ENCODE results near the gene PTPRN2. TPM values are rescaled to one million over a fixed set of nuclear protein-coding genes. Genes with fewer than 3 reads are reported as not detected.

Gene PTPRN2
- polyA plus RNA-seq, 1 of the 3 experiments (the other 2 are of a cell fraction) = 4.0 TPM

- H3K79me2 ChIP-seq (ENCODE audit: insufficient read depth) = no peaks in the 10 kb centered on the region
- no peak overlapping the region for H2AFZ ChIP-seq (ENCODE audit: low read depth)
- no peak overlapping the region for H3K9ac ChIP-seq
- H3F3A ChIP-seq (replicated peaks; ENCODE audit: insufficient read depth) = no peaks in the 10 kb centered on the region
- no peaks in the 10 kb centered on the region for H3K36me3 ChIP-seq (replicated peaks in 1 of 2; ENCODE audit: control insufficient read depth in 1 of 2, insufficient read depth in 2 of 2, low read length in 1 of 2)
- H3K27ac ChIP-seq (ENCODE audit: low read depth in 2 of 2, low read length in 1 of 2) = no peak overlapping the region
- no peaks in the 10 kb centered on the region for H3K27me3 ChIP-seq (ENCODE audit: insufficient read depth)
- peak; percentile 84 for DNase-seq
- ChIA-PET CTCF (interaction anchor here (0.5 to 1.7 kb wide), 9 partner anchors 9 to 479 kb away, joined by 3 to 6 read pairs (median 4); no protein-coding TSS in a partner anchor), POLR2A (interaction anchor here (2.1 kb wide), 1 partner anchor 12 kb away, joined by 8 read pairs; no protein-coding TSS in a partner anchor)
- TF ChIP-seq NRF1 (IDR thresholded peaks at IDR 0.05; ENCODE audit: low read depth, low read length) = no peak
- TF ChIP-seq ELF1 (IDR thresholded peaks at IDR 0.05) = no peak
- no peak for TF ChIP-seq TCF12 (IDR thresholded peaks at IDR 0.05)
- TF ChIP-seq RAD21 (IDR thresholded peaks at IDR 0.05; ENCODE audit: low read length) = peak; percentile 52
- no peak for TF ChIP-seq RCOR1 (IDR thresholded peaks at IDR 0.05; ENCODE audit: low read length)
- no peak for TF ChIP-seq FOXM1 (IDR thresholded peaks at IDR 0.05; ENCODE audit: low read depth)
- no peak for TF ChIP-seq PBX3 (IDR thresholded peaks at IDR 0.05)
- no peak for TF ChIP-seq GATA2 (CRISPR knock-in tag; IDR thresholded peaks at IDR 0.05)
- no peak for TF ChIP-seq FOSL2 (IDR thresholded peaks at IDR 0.05; ENCODE audit: borderline replicate concordance, low read depth)
- TF ChIP-seq RXRA (IDR thresholded peaks at IDR 0.05; ENCODE audit: borderline replicate concordance, low read depth) = no peak
- TF ChIP-seq GABPA (IDR thresholded peaks at IDR 0.05; ENCODE audit: low read depth) = no peak
- no peak for TF ChIP-seq POLR2AphosphoS5 (IDR thresholded peaks at IDR 0.05; ENCODE audit: low read depth, low read length)
- peak; percentile 26; the same call in 1 of the 2 replicates for TF ChIP-seq SMC3 (IDR thresholded peaks at IDR 0.05; ENCODE audit: low read depth, low read length)
- no peak overlapping the region for H3K4me2 ChIP-seq
- peaks cover 0 to 31% of the 10 kb centered on the region in 2 experiments; a peak in 2 of 4 replicates for H3K4me1 ChIP-seq (ENCODE audit: control insufficient read depth in 1 of 2, insufficient read depth in 2 of 2, low read depth in 1 of 2, low read length in 1 of 2)
- H4K20me1 ChIP-seq (ENCODE audit: insufficient read depth) = no peaks in the 10 kb centered on the region
- no peak overlapping the region for H3K4me3 ChIP-seq (ENCODE audit: low read depth in 2 of 2, low read length in 1 of 2)
- H3K9me3 ChIP-seq = peaks cover 5% of the 10 kb centered on the region; the same call in 1 of the 2 replicates
- H3K9me2 ChIP-seq = no peaks in the 10 kb centered on the region
- 10% methylated on average over 6 of the region's 7 CpGs for WGBS (ENCODE audit: low lambda C conversion rate)
Observed at GRCh38 chr7:158572000-158572828, 15.4 kb downstream of the PTPRN2 start.

- H3K27ac ChIP-seq (ENCODE audit: low read depth in 2 of 2, low read length in 1 of 2) = no peak overlapping the region
- no peaks in the 10 kb centered on the region for H3K27me3 ChIP-seq (ENCODE audit: insufficient read depth)
- no peak overlapping the region for H3K4me2 ChIP-seq
- ChIA-PET POLR2A (no interaction called here), CTCF (interaction anchor here (1.3 kb wide), 1 partner anchor 13 kb away, joined by 4 read pairs; no protein-coding TSS in a partner anchor)
- H3K9ac ChIP-seq = no peak overlapping the region
- no peaks in the 10 kb centered on the region for H3F3A ChIP-seq (replicated peaks; ENCODE audit: insufficient read depth)
- DNase-seq = no peak
- H3K9me3 ChIP-seq = peaks cover 5% of the 10 kb centered on the region; the same call in 1 of the 2 replicates
- H3K9me2 ChIP-seq = no peaks in the 10 kb centered on the region
- no peaks in the 10 kb centered on the region for H4K20me1 ChIP-seq (ENCODE audit: insufficient read depth)
- peaks cover 0 to 31% of the 10 kb centered on the region in 2 experiments; a peak in 2 of 4 replicates for H3K4me1 ChIP-seq (ENCODE audit: control insufficient read depth in 1 of 2, insufficient read depth in 2 of 2, low read depth in 1 of 2, low read length in 1 of 2)
- 83% methylated on average over 42 of the region's 44 CpGs for WGBS (ENCODE audit: low lambda C conversion rate)
- TF ChIP-seq SIN3A (IDR thresholded peaks at IDR 0.05; ENCODE audit: borderline replicate concordance, low read depth, low read length) (no peak), USF2 (IDR thresholded peaks at IDR 0.05; ENCODE audit: borderline replicate concordance, low read depth, low read length) (no peak), REST (IDR thresholded peaks at IDR 0.05; ENCODE audit: low read depth, low read length) (no peak), FOSL2 (IDR thresholded peaks at IDR 0.05; ENCODE audit: borderline replicate concordance, low read depth) (no peak), NRF1 (IDR thresholded peaks at IDR 0.05; ENCODE audit: low read depth, low read length) (no peak)
- H3K79me2 ChIP-seq (ENCODE audit: insufficient read depth) = no peaks in the 10 kb centered on the region
- H3K36me3 ChIP-seq (replicated peaks in 1 of 2; ENCODE audit: control insufficient read depth in 1 of 2, insufficient read depth in 2 of 2, low read length in 1 of 2) = no peaks in the 10 kb centered on the region
- H2AFZ ChIP-seq (ENCODE audit: low read depth) = no peak overlapping the region
- no peak overlapping the region for H3K4me3 ChIP-seq (ENCODE audit: low read depth in 2 of 2, low read length in 1 of 2)
Observed at GRCh38 chr7:158570449-158571170, 17.0 kb downstream of the PTPRN2 start.
